Upper lobe of right lung (tissue), 1 donor: ENCODE data around the gene STK17A. TPM values are rescaled to one million over a fixed set of nuclear protein-coding genes. Genes with fewer than 3 reads are reported as not detected.

Experiments used
- ATAC-seq: fragments of 200-7000 bp; cut with Tn5 transposase; one replicate; pipeline ENCODE4 v1.9.1; 2020; ENCODE audit warnings: mild to moderate bottlenecking, moderate library complexity
- DNase-seq: peaks from one replicate; pipeline ENCODE4 v3.0.0-alpha.2; 2020
- H3K27ac ChIP-seq: fragments of 200-600 bp; one replicate; pipeline ENCODE4 v1.8.0; 2022
- H3K27me3 ChIP-seq: fragments of 200-600 bp; one replicate; pipeline ENCODE4 v1.8.0; 2022; ENCODE audit warnings: mild to moderate bottlenecking
- H3K36me3 ChIP-seq: fragments of 200-600 bp; one replicate; pipeline ENCODE4 v1.8.0; 2022
- H3K4me1 ChIP-seq: fragments of 200-600 bp; one replicate; pipeline ENCODE4 v1.8.0; 2022
- H3K4me3 ChIP-seq: fragments of 200-600 bp; one replicate; pipeline ENCODE4 v1.8.0; 2022; ENCODE audit warnings: mild to moderate bottlenecking
- H3K9me3 ChIP-seq: fragments of 200-600 bp; one replicate; pipeline ENCODE4 v1.8.0; 2022
- intact Hi-C: fragments of 100-400 bp; cut with DNase I; formaldehyde crosslinking; loops from one replicate; pipeline ENCODE4 v1.11.0; 2022
- total RNA-seq: library from RNA; stranded (reverse); fragmentation: NEBNext Ultra II Directional; extraction: Animal tissue kit (Norgen Biotek cat#: 25700); gene quantifications from one replicate; pipeline ENCODE4 v1.2.1, GENCODE V29; 2021
- TF ChIP-seq, protein P1 (sequence below): fragments of 200-600 bp; IDR thresholded peaks from one replicate; pipeline ENCODE4 v1.8.0; 2022; ENCODE audit warnings: antibody characterized with exemption
- donor health status: DM: no; HTN: yes; CAD: no; lungs with severe emphysema.

Gene STK17A
- total RNA-seq, 1 donor from 2014 or later = 35.4 TPM

DNA sequence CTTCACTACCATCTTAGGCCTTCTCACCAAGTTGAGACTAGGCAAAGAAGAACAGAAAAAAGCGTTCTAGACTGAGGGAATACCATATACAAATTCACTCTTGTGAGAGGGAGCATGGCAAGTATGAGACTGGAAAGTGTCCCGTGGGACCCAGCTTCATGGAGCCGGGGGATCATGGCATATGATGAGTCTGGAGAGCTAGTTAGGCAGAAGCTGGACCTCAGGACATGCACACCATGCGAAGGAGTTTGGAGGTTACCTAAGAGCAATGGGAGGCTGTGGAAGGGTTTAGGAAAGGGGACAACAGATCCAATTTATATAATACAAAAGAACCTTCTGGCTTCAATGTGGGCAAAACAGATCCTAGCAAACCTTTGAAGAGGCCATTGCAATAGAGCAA lies 34.1 kb downstream of the STK17A start:
- intact Hi-C loops = no loop called here
- TF ChIP-seq, protein P1, sequence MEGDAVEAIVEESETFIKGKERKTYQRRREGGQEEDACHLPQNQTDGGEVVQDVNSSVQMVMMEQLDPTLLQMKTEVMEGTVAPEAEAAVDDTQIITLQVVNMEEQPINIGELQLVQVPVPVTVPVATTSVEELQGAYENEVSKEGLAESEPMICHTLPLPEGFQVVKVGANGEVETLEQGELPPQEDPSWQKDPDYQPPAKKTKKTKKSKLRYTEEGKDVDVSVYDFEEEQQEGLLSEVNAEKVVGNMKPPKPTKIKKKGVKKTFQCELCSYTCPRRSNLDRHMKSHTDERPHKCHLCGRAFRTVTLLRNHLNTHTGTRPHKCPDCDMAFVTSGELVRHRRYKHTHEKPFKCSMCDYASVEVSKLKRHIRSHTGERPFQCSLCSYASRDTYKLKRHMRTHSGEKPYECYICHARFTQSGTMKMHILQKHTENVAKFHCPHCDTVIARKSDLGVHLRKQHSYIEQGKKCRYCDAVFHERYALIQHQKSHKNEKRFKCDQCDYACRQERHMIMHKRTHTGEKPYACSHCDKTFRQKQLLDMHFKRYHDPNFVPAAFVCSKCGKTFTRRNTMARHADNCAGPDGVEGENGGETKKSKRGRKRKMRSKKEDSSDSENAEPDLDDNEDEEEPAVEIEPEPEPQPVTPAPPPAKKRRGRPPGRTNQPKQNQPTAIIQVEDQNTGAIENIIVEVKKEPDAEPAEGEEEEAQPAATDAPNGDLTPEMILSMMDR = no peak
- peaks cover 58% of the 10 kb centered on the region for H3K36me3 ChIP-seq
- no peaks in the 10 kb centered on the region for H3K27me3 ChIP-seq
- no peaks in the 10 kb centered on the region for H3K9me3 ChIP-seq
- ATAC-seq (no peak), DNase-seq (no peak)
- H3K27ac ChIP-seq = no peak overlapping the region
- H3K4me3 ChIP-seq = no peak overlapping the region
- no peaks in the 10 kb centered on the region for H3K4me1 ChIP-seq

DNA sequence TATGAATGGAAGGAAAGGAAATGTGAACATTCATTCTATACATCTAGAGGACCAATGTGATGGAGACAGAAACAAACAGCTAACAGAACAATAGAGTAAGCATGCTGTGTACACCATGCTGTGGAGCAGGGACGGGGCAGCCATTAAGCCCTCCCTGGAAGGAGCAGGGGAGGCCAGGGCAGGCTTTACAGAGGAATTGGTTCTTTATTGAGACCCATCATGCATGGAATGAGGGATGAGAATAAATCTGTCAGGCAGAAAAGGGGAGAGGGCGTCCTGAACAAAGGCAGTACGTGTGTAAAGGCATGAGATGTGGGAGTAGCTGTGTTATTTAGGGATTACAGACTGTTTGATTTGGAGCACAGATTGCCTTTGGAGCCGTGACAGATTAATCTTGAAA lies 35.2 kb downstream of the STK17A start:
- ATAC-seq = no peak
- no peaks in the 10 kb centered on the region for H3K9me3 ChIP-seq

DNA sequence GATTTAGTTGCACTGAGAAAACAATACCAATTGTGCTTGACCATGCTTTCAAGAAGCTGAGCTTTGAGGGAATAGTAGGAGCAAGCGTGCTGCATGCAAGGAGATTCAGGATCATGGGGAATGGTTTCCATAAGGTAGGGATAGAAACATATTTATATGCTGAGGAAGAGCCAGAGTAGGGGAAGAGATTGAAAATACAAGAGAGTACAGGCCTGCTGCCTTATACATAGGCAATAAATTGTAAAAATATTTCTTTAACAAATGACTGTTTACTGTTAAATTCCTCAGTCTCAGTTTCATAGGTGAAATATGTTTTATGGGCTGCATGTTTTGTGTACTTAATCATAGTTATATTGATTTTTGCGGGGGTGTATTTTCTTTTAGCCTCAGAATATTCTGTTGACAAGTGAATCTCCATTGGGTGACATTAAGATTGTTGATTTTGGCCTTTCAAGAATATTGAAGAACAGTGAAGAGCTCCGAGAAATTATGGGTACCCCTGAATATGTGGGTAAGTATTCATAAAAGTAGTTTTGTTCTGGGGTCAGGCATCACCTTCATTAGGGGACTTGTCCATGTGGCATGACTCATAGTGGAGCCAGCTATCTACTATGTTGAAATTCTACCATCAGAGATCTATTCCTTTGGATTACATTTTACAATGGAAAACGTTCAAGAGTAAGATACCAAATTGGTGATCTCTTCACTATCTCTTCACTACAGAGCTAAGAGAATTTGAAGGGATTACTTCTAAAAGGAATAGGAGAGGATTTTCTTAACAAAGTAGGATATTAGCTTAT lies 36.5 kb downstream of the STK17A start:
- TF ChIP-seq, protein P1 = no peak
- DNase-seq (no peak), ATAC-seq (no peak)
- H3K36me3 ChIP-seq = peaks cover 72% of the 10 kb centered on the region
- H3K27ac ChIP-seq = no peak overlapping the region
- H3K9me3 ChIP-seq = no peaks in the 10 kb centered on the region
- H3K4me1 ChIP-seq = no peaks in the 10 kb centered on the region
- H3K4me3 ChIP-seq = no peak overlapping the region
- no peaks in the 10 kb centered on the region for H3K27me3 ChIP-seq
- intact Hi-C loops = no loop called here

More for the DNA sequence above, 35.2 kb downstream of the STK17A start:
- TF ChIP-seq, protein P1 = no peak
- intact Hi-C loops = no loop called here
- no peak for DNase-seq
- Histone ChIP-seq H3K27me3 (no peaks in the 10 kb centered on the region), H3K4me1 (no peaks in the 10 kb centered on the region), H3K27ac (no peak overlapping the region), H3K4me3 (no peak overlapping the region), H3K36me3 (peaks cover 61% of the 10 kb centered on the region)

DNA sequence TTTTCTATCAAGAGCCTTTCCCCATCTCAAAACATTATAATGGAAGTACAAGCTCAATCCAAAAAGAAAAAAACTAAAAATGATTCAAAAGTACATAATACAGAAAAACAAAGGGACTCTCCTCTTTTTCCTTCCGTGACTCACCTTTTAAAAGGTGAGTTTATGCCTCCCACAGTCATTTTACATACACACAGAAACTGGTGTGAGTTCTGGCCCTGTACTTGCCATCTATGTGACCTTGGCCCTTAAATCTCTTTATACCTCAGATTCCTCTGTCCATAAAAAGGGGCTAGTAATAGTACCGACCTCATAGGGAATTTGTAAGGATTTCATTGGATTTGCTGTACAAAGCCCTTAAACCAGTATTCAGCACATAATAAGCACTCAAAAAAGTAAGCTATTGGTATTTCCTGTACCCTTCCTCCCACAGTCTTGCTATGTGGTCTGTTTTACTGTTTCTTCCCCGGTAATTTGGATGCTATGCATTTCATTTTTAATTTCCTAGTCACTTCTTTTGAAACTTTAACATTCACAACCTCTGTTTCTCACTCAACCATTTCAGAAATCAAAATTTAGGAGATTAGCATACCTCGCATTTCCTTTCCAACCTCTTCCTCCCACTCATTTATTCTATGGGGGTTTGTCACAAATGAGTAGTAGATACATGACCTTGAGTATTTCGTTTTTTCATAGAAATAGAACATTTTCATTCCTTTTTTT lies 39.0 kb downstream of the STK17A start:
- TF ChIP-seq, protein P1 = no peak
- no peak overlapping the region for H3K27ac ChIP-seq
- H3K4me3 ChIP-seq = no peak overlapping the region
- DNase-seq (no peak), ATAC-seq (no peak)
- H3K27me3 ChIP-seq = no peaks in the 10 kb centered on the region
- intact Hi-C loops = no loop called here
- no peaks in the 10 kb centered on the region for H3K9me3 ChIP-seq
- peaks cover 75% of the 10 kb centered on the region for H3K36me3 ChIP-seq
- peaks cover 3% of the 10 kb centered on the region for H3K4me1 ChIP-seq

DNA sequence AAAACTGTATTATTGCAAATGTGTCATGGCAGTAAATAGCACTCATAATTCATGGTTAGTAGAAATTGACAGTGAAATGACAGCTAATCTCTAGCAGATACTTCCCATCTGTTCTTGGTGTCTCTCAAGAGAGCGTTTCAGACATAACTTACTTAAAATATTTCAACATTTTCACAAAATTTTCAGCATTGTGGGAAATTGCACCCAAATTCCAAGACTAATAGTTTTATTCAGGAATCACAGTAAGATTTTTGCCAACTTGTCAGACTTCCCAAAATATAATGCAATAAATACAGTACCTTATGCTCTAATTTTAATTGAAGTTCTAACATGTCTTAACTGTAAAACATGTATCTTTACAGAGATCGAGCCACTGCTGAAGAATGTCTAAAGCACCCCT lies 41.2 kb downstream of the STK17A start:
- no peaks in the 10 kb centered on the region for H3K9me3 ChIP-seq
- no peaks in the 10 kb centered on the region for H3K27me3 ChIP-seq
- intact Hi-C loops = no loop called here
- peaks cover 62% of the 10 kb centered on the region for H3K36me3 ChIP-seq
- peaks cover 3% of the 10 kb centered on the region for H3K4me1 ChIP-seq
- no peak for DNase-seq
- H3K4me3 ChIP-seq = no peak overlapping the region
- no peak overlapping the region for H3K27ac ChIP-seq
- no peak for ATAC-seq
- TF ChIP-seq, protein P1 = no peak
